Measurements from ENCODE around the gene PAM16.

GRCh38 chr16:4372001-4372577 lies 21.0 kb upstream of the PAM16 start:
- TF ChIP-seq CTCF (IDR thresholded peaks at IDR 0.05), result no peak
- no peak for TF ChIP-seq POLR2A (IDR thresholded peaks at IDR 0.05)
- no peak for TF ChIP-seq EP300 (IDR thresholded peaks at IDR 0.05)
- no peak for TF ChIP-seq POLR2AphosphoS5 (IDR thresholded peaks at IDR 0.05)
